ENCODE measurements around the gene STXBP5.

GRCh38 chr6:147156218-147156617, 48.0 kb upstream of the STXBP5 start:
- no peak for TF ChIP-seq ZNF274 (IDR thresholded peaks at IDR 0.05; ENCODE audit: low read depth, low read length)
- TF ChIP-seq SUZ12 (IDR thresholded peaks at IDR 0.05; ENCODE audit: extremely low read depth, insufficient read depth, insufficient read length) = no peak
